Measurements from ENCODE around the gene TRIM44. TPM values are rescaled to one million over a fixed set of nuclear protein-coding genes. Genes with fewer than 3 reads are reported as not detected.

Gene TRIM44
- 31.7 and 60.7 TPM in 2 replicates for total RNA-seq (2014; rRNA removed; shearing (Covaris generic))

GRCh38 chr11:35662649-35663407 is at the start of gene TRIM44:
TRIM44 (plus strand) TSS chr11:35662775; CDS start chr11:35663112, 337 bp downstream.
- peak; percentile 82 for DNase-seq (ENCODE audit: low spot score)

- no peak for DNase-seq (ENCODE audit: low spot score)
Measured at GRCh38 chr11:35614939-35615569, 47.5 kb upstream of the TRIM44 start.

GRCh38 chr11:35615921-35616900 is 46.4 kb upstream of the TRIM44 start:
- DNase-seq (ENCODE audit: low spot score): peak; percentile 66

- no peak for DNase-seq (ENCODE audit: low spot score)
Measured at GRCh38 chr11:35617316-35617686, 45.3 kb upstream of the TRIM44 start.

DNA sequence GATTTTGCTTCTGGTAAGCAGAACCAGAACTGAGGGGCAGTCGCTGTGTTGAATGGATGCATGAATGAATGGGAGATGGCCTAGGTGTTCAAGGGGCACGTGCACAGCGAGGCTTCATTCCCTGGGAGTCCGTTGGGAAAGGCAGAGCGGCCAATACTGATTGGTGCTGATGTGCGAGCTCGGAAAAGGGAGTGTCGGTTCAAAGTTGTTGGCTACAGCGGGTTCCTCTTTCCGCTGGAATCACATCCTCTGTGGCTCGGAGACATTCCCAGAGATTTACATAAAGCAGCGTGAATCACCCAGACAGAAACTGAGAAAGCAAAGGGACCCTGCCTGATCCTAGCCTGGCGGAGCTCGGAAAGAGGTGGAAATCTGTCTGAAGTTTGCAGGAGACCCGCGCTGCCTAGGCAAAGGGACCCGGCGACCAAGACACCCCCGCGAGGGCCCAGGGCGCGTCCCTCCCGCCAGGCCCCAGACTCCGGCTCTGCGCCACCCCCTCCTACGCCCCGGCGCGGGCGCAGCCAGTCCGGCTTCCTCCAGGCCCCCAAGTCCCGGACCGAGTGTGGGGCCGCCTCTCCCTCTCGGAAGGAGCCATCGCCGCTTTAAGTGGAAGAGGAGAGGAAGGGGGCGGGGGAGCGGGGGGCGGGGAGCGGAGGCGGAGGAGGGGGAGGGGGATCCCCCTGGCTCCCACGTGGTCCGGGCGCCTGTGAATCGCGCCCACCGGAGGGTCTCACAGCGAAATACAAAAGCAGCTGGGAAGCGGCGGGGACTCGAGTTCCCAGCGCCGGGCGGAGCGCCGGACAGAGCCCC is 44.7 kb upstream of the TRIM44 start, which contains the start of gene FJX1:
TSS of gene FJX1 (plus strand) at position 774 of the 810 bp plus-strand sequence. CDS start 177 bp downstream, outside the sequence.
- peak; percentile 87 for DNase-seq (ENCODE audit: low spot score)

DNA sequence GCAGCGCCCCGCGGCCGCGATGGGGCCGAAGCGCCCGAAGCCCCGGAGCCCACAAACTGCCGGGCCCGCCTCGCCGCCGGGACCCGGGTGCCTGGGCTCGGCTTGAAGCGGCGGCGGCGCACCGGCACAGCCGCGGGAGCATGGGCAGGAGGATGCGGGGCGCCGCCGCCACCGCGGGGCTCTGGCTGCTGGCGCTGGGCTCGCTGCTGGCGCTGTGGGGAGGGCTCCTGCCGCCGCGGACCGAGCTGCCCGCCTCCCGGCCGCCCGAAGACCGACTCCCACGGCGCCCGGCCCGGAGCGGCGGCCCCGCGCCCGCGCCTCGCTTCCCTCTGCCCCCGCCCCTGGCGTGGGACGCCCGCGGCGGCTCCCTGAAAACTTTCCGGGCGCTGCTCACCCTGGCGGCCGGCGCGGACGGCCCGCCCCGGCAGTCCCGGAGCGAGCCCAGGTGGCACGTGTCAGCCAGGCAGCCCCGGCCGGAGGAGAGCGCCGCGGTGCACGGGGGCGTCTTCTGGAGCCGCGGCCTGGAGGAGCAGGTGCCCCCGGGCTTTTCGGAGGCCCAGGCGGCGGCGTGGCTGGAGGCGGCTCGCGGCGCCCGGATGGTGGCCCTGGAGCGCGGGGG is 44.0 kb upstream of the TRIM44 start:
- no peak for DNase-seq (ENCODE audit: low spot score)

DNA sequence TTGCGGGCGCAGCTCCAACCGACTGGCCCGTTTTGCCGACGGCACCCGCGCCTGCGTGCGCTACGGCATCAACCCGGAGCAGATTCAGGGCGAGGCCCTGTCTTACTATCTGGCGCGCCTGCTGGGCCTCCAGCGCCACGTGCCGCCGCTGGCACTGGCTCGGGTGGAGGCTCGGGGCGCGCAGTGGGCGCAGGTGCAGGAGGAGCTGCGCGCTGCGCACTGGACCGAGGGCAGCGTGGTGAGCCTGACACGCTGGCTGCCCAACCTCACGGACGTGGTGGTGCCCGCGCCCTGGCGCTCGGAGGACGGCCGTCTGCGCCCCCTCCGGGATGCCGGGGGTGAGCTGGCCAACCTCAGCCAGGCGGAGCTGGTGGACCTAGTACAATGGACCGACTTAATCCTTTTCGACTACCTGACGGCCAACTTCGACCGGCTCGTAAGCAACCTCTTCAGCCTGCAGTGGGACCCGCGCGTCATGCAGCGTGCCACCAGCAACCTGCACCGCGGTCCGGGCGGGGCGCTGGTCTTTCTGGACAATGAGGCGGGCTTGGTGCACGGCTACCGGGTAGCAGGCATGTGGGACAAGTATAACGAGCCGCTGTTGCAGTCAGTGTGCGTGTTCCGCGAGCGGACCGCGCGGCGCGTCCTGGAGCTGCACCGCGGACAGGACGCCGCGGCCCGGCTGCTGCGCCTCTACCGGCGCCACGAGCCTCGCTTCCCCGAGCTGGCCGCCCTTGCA is 43.3 kb upstream of the TRIM44 start:
- peak; percentile 37 for DNase-seq (ENCODE audit: low spot score)

GRCh38 chr11:35619855-35620640 is 42.5 kb upstream of the TRIM44 start:
- DNase-seq (ENCODE audit: low spot score): peak; percentile 48

GRCh38 chr11:35620795-35621194 is 41.8 kb upstream of the TRIM44 start:
- DNase-seq (ENCODE audit: low spot score): no peak

DNA sequence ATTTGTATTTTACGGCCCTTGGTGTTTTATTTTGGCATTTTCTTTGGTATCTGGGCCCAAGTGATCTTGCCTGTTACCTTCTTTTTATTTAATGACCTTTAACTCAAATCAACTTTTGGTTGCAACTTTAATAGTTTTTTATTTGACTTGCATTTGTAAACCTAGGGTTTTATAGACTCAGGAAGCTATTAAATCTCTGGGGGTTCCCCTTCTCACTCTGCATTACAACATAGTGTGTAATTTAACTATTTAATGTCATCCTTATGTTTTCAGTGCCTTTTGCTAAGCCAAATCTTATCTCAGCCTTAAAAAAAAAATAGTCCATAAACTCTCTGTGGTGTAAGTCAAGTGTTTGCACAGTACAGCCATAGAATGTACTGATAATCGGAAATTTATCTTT is 41.0 kb upstream of the TRIM44 start:
- no peak for DNase-seq (ENCODE audit: low spot score)

- DNase-seq (ENCODE audit: low spot score): peak; percentile 67
Measured at GRCh38 chr11:35622070-35622469, 40.5 kb upstream of the TRIM44 start.

GRCh38 chr11:35623621-35624168 is 38.9 kb upstream of the TRIM44 start:
- peak; percentile 49 for DNase-seq (ENCODE audit: low spot score)

DNA sequence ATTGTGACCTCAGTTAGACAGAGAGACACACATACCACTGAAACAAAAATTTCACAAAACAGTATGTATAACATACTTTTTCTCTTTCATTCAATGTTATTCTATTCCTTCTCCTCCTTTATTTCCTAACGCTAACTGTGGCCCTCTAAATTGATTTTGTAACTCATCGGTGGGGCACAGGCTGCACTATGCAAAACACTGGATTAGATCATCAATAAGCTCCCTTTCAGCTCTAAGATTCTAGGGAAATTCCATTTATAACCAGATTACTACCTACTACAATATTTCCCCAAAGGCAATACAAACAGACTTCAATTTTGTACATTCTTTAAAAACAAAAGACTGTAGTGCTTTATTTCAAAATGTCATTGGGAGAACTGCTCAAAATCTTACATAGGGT is 38.3 kb upstream of the TRIM44 start:
- no peak for DNase-seq (ENCODE audit: low spot score)

DNA sequence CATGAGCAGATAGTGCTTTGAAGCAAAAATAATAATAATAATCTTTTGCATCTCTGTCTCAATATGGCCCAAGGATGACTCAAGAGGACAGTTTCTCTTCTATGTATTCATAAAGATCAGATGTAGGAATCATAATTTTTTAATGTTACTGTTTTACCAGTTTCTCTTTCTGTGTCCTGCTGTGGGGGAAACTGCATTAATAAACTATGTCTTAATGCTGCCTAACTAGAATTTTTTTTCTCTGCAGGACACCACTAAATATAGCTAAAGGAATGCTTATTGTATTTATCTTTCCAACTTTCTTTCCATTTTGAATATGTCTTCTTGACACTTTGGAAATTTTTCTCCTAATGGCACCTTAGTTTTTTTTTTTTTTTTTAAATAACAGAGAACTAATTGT is 37.8 kb upstream of the TRIM44 start:
- DNase-seq (ENCODE audit: low spot score): no peak

DNA sequence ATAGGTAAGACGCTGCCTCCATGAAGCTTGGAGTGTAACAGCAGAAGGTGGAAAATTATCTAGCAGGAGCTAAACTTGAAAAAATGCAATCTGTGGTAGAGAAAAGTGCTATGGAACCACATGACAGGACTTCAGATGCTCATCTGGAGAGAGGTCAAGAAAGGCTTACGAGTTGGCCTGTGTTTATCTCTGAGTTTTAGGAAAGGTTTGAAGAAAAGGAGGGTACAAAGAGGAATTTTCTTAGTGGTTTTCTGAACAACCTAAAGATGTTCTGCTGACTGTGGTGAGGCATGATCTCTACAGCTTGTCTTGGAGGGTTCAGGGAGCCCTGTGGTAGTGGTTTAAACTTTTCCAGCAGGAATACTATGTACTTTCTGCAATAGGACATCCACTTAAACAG is 36.1 kb upstream of the TRIM44 start:
- no peak for DNase-seq (ENCODE audit: low spot score)

DNA sequence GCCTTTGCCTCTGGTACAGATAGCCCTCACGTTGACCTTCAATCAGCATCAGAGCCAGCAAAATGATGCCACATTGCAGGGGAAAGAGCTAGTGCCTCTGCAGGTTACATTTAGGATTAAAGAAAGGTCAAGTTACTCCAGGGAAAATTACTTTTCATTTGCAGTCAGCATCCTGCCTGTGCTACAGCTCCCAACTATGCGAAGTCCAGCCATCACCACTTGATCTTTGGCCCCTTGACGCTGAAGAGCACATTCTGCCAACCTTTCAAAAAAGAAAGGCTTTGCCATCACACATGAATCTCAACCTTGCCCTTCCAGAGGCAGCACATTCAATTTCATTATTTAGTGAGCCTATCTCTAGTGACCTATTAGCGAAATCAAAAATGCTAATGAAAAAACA is 33.1 kb upstream of the TRIM44 start:
- DNase-seq (ENCODE audit: low spot score): no peak

GRCh38 chr11:35629914-35630313 is 32.7 kb upstream of the TRIM44 start:
- peak; percentile 88 for DNase-seq (ENCODE audit: low spot score)

DNA sequence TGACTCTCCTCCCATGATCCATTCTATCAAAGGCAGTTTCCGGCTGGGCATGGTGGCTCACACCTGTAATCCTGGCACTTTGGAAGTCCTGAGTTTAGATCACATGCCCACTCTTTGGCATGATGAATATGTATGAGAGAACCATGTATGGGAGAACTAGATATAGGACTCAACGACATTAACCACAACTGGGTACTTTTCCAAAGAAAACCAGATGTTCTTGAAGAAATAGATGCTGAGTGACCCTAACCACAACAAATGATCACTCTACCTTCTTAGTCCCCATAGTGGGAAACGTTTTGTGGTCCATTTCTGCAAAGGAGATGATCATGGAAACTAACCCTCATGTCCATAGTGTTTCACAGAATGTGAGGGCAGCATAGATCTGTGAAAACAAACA is 30.7 kb upstream of the TRIM44 start:
- DNase-seq (ENCODE audit: low spot score): no peak

- no peak for DNase-seq (ENCODE audit: low spot score)
Measured at GRCh38 chr11:35632301-35632700, 30.3 kb upstream of the TRIM44 start.

All from H4 (cell line).